G401 (cell line): ENCODE results near the gene CCDC197. TPM values are rescaled to one million over a fixed set of nuclear protein-coding genes. Genes with fewer than 3 reads are reported as not detected.
A peak's percentile ranks its signal among the peaks of the same experiment; 100 is the strongest.

ENCODE experiments used
- DNase-seq: peaks from one replicate; pipeline ENCODE4 v3.0.0-alpha.2; 2015; ENCODE audit warnings: low spot score
- in situ Hi-C: cut with HindIII; loops from 2 replicates; pipeline ENCODE4 v1.10.0; 2016; ENCODE audit warnings: low sequenced_read_pairs, mixed read lengths
- total RNA-seq: library from RNA; depleted of rRNA; stranded (reverse); fragments of >200 nt; shearing (Covaris generic); gene quantifications from 2 replicates; pipeline ENCODE4 v1.2.3, GENCODE V29; 2014; rRNA removed

CCDC197 gene
- total RNA-seq, 1 experiment from 2014 or later: not detected

DNA sequence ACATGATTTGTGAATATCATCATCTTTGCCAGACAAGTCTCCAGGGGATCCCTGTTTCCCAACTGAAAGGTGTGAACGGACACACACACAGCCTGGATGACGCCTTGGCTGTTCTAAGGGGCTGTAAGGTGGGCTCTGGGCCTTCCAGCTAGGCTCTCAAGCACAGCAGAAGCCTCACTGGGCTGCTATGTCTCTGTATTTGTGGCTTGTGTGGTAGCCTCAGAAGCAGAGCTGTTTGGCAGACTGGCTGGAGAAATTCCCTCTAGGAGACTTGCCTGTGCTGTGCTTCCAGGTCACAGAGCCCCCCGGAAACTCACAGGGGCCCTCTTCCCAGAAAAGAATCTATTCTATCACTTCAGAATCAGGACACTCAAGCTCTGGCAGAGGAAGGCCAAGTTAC is 50.5 kb downstream of the CCDC197 start:
- in situ Hi-C loops: loop anchor here (25.0 kb wide), 1 partner anchor 140 kb away; no protein-coding TSS in a partner anchor
- DNase-seq: no peak

DNA sequence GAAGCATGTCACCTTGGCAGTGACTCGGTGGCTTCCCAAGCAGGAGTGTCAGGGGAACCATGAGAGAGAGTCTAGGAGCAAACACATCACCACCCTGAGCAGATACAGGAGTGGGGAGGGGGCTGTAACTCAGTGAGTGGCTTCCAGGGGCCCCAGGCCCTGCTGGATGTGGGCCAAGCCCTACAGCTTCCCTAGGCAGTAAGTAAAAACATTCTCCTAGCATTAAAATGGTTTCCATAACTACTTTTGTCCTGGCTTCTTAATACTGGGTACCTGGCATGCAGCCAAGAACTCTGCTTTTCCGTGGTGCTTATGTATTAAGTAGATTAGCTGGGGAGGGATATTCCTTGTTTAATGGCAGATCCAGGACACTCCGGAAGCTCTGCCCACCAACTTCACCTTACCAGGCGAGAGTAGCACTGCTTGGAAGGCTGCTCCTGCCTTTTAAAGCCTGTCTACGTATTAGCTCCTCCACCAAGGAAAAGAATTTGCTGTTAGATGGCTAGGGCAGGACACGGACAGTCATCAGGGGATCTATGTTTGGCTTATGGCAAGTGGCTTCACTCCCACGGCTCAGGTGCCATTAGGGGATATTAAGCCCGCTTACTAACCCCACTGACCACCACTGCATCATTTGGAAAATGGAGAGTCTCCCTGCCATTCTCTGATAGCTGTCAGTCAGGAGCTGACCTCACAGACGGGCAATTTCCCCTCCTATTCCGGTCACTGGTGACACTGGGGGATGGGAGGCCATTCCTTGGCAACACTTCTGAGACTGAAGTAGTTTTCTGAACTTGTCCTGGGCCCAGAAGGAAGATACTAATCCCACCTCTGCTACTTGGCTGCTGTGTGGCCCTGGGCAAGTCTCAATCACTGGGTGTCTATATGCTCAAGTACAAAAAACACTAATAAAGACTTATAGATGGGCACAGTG is 51.9 kb downstream of the CCDC197 start:
- no peak for DNase-seq
- in situ Hi-C loops: loop anchor here (25.0 kb wide), 1 partner anchor 138 kb away; no protein-coding TSS in a partner anchor

DNA sequence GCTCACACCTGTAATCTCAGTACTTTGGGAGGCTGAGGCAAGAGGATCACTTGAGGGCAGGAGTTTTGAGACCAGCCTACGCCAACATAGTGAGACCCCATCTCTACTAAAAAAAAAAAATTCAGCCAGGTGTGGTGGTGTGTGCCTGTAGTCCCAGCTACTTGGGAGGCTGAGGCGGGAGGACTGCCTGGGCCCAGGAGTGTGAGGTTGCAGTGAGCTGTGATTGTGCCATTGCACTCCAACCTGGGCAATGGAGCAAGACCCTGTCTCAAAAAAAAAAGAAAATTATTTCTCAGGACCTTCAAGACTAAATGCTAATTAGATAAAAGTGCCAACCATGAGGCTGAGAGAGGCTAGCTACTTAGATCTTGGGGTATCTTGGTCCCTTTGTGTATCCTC is 52.5 kb downstream of the CCDC197 start:
- in situ Hi-C loops: loop anchor here (25.0 kb wide), 1 partner anchor 138 kb away; no protein-coding TSS in a partner anchor

DNA sequence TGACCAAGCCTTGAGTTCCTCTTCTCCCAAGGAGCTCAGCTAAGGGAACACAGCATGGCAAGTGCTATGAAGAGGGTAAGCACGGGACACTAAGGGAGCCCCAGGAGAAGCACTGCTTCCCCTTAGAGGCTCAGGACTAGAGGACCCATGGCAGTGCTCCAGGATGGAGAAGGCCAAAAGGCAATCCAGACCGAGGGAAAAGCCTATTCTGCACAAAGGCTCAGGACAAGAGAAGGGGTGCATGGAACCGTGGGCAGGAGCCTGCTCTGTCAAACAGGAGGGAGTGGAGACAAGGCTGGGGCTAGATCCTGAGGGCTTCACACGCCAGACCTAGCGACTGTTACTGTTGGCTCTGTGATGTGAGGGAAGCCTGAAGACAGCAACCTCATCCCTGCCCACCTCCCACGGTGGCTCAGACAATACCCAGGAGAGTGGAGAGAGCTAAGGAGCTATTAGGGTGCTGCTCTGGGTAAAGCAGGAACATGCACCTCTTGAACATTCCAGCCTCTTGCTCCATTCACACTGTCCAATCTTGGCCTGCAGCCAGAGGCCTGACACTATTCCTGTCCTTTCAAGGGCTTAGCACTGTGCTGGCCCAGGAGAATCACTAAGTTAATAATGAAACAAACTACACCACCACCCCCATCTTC is 53.3 kb downstream of the CCDC197 start:
- no peak for DNase-seq

More for the DNA sequence above, 52.5 kb downstream of the CCDC197 start:
- no peak for DNase-seq

DNA sequence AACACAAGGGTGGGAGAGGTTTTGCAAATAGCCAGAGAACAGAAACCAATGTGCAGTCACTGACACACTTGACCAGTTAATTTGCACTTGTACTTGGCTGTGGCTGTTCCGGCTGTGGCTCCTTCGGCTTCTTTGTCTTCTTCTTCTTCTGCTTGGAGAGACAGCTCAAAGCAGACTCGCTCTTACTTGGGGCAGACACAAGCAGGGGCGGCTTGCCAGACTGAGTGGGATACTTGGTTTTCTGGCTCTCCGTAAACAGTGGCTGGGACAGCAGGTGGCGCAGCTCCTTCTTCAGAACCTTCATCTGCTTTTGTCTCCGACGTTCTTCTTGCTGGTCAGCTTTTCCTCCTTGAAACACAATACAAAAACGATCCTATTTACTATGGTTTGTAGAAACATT is 54.0 kb downstream of the CCDC197 start:
- in situ Hi-C loops: no loop called here

More for the DNA sequence above, 53.3 kb downstream of the CCDC197 start:
- in situ Hi-C loops: no loop called here

DNA sequence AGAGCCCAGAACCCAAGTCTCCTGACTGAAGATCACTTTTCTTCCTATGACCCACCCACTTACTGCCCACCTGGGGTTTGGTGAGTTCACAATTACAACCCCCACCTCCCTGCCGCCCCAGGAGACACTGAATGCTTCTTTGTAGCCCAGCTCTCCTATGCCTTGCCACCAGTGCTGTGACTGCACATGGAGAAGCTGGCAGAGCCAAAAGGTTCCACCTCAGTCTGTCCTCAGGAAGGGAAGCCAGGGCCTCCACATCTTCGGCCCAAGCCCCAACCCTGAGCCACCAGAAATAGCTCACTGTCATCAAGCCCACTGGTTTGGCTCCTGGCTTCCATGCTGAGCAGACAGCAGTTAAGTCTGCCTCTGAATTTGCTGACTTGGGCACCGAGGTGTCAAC is 54.7 kb downstream of the CCDC197 start:
- in situ Hi-C loops: no loop called here
- DNase-seq: no peak

More for the DNA sequence above, 54.0 kb downstream of the CCDC197 start:
- peak; percentile 58 for DNase-seq

DNA sequence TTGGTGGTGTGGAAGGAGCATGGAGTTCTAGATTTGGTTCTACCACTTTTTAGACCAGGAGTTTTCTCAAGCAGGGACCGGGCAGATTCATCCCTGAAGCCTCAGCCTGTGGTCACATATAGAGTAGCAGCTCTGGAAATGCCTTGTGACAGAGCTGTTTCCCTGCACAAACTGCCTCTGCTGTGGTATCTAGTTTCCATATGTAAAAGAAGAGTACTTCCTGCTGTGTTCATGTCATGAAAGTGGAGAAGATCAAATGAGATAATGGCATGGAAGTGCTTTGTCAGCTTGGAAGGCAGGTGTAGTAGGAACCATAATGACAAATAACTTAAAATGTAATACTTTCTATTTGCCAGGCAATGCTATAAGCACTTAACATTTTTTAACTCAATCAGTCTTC is 55.1 kb downstream of the CCDC197 start:
- no peak for DNase-seq
- in situ Hi-C loops: no loop called here

DNA sequence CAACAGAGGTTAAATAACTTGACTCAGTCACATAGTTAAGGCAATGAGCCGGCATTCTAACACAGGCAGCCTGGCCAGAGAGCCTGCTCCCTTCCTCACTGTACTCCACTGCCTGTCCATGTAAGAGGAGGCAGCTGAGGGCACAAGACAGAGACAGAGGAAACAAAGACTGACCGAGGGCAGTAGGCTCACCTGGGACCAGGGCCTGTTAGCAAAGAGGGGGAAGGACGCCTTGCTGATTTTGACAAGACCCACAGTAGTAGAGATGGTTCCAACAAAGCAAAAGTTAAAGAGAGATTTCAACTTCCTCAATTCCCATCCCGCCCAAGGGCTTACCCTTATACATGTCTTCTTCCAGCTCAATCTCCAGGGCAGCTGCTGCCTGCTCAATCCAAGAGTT is 55.6 kb downstream of the CCDC197 start:
- in situ Hi-C loops: no loop called here
- no peak for DNase-seq

DNA sequence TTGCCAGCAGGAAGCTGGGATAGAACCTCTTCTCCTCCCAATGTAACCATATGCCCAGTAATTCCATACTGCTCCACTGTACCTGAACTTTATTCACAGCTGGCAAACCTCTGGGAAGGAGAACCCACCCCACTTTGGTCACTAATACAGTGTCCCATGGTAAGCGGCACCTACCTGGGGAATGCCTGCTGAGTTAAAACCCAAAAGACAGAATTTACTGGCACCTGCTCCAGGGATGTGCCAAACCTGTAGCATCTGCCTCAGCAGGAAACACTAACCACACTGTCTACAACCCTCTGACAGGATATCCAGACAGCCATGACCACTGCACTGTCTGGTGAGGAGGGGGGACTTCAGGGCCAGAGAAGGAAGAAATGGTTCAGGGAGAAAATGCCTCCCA is 57.3 kb downstream of the CCDC197 start:
- in situ Hi-C loops: no loop called here
- DNase-seq: no peak

DNA sequence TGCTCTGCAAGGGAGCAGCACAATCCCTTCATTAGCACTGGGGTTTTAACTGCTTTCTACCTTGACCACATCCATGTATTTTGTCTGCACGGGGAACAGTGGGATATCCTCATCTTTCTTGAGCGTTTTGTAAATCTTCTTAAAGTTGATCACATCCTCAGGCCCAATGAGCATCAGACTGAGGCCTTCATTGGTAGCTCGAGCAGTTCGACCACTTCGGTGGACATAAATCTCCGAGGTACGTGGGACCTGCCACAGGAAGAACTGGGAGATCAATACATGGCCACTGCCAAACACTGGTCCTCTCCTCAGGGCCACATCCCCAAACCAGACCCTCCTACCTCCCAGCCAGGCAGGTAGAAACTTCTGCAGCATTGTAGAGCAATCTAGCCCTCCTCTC is 57.8 kb downstream of the CCDC197 start:
- in situ Hi-C loops: no loop called here

DNA sequence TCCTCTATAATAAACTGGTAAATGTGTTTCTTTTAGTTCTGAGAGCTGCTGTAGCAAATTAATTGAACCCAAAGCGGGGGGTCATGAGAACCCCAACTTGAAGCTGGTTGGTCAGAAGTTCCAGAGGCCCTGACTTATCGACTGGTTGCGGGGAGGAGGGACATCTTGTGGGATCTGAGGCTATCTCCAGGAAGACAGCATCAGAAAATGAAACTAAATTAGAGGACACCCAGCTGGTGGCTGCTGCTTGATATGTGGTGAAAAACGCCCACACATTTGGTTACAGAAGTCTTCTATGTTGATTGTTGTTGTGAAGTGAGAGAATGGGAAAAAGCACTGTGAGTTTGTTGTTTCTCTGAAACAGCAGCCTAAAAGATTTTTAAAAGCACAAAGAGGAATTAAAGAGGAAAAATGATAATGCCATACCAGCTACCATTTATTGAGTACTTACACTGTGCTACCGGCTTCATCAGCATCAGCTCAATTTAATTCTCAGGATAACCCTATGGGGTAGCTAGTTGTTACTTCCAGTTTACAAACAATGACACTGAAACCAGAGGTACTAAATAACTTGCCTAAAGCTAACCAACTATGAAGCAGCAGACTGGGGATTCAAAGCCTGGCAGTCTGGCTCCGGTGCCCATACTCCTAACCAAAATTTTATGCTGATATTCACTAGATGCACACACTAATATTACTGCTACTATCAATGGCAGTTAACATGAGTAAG is 59.6 kb downstream of the CCDC197 start:
- DNase-seq: no peak
- in situ Hi-C loops: no loop called here

More for the DNA sequence above, 57.8 kb downstream of the CCDC197 start:
- DNase-seq: no peak

DNA sequence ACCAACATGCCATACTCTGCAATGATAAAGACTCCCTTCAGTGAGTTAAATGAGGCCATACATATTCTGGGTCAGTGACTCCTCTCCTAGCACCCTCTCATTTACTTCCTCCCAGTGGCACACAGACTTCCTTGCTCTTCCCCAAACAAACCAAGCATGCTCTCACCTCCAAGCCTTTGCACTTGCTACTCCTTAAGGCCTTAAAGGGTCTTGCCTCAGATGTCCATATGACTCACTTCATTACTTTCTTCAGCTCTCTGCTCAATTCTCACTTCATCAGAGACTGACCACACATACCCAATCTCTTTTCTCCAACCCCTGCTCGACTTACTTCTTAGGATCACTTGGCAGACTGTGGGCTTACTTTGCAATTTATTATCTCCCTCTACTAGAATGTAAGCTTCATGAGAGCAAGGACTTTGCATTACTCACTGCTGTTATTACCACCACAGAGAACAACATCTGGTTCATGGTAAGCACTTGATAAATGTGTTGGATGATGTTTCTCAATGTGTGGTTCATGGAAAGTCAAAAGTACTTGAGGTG is 61.1 kb downstream of the CCDC197 start:
- no peak for DNase-seq
- in situ Hi-C loops: no loop called here

Other genes starting within 250 kb of the CCDC197 start
- not detected in 2 replicates for gene PRIMA1, start 208.8 kb upstream of the CCDC197 start, total RNA-seq
- not detected in 2 replicates for gene FAM181A, start 70.0 kb upstream of the CCDC197 start, total RNA-seq
- 7.9 and 9.9 TPM in 2 replicates for gene ASB2, start 20.7 kb upstream of the CCDC197 start, total RNA-seq
- gene OTUB2, start 29.0 kb downstream of the CCDC197 start, total RNA-seq: 1.5 and 3.3 TPM in 2 replicates
- gene DDX24, start 83.9 kb downstream of the CCDC197 start, total RNA-seq: 98.8 and 145 TPM in 2 replicates
- gene IFI27L1, start 84.0 kb downstream of the CCDC197 start, total RNA-seq: 7.9 and 20.6 TPM in 2 replicates
- not detected in 2 replicates for gene IFI27, start 113.4 kb downstream of the CCDC197 start, total RNA-seq
- gene IFI27L2, start 132.3 kb downstream of the CCDC197 start, total RNA-seq: 92.3 and 158 TPM in 2 replicates
- gene PPP4R4, start 177.0 kb downstream of the CCDC197 start, total RNA-seq: 2.1 and 4.7 TPM in 2 replicates